NCI-H774 (cell line): Measurements from ENCODE around the gene PKHD1.
"Not testable (repeated sequence)": the region's sequence is repeated elsewhere in the genome, so short reads cannot be mapped to it uniquely, and the experiment has no call there.

Experiments
- DNase-seq: peaks from one replicate; lab custom pipeline; 2025; lab: John Stamatoyannopoulos, UW

Gene PKHD1

DNA sequence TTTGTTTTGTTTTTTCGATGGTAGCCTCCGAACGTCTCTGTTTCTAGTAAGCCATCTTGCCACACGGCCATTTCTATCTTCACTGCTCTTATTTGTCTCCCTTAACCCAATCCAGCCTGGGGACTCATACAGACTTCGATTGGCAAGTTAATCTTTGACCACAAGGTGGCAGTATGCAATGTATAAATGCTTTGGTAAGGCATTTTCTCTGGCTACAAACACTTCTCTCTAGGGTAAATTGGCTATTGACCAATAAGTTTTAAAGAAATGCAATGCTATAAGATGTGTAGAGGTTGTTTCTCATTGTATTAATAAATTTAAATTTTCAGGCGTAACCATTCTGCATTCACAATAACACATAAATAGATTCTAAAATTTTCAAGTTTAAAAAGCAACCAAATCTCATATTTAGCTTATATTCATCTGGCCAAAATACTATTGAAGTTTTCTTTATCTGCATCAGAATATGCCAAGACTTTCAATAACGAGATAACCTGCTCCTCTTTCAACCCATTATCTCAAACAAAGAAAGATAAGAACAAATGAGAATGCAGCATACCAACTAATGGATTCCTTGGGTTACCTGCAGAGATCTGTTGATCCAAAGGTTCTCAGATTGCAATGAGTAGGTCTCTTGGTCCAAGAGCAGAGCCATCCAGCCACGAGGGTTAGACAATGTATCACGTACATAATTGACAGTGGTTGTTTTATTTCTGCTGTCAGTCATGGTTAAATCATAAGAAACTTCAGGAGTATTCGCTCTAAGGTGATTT, 231.9 kb downstream of the PKHD1 start:
- DNase-seq = peak; percentile 25

DNA sequence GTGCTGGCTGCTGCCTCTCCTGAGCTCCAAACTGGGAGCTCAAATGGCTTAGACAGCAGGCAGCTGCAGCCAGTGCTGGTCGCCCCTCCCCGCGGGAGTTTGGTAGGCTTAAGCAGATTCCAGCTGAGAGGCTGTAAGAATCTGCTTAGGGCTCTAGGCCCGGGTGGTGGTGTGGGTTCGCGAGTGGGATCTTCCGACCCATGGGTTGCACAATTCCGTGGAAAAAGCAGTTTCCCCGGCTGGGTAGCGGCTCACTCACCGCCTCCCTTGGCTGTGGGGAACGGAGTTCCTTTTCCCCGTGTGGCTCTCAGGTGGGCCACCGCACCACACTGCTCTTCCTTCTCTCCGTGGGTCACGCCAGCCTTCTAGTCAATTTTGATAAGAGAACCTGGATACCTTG, 232.5 kb downstream of the PKHD1 start:
- DNase-seq = no peak

DNA sequence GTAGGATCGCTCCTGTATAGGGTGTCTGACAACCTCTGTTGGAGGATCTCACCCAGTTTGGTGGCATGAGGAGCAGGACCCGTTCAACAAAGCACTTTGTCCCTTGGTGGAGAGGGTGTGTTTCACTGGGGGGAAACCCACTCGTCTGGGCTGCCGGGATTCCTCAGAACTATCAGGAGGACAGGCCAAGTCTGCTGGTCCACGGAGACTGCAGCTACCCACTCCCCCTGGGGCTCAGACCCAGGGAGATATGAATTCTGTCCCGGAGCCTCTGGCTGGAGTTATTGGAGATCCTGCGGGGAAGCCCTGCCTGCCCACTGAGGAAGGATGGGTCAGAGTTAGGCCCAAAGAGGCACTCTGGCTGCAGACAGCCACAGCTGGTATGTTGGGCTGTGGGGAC, 233.1 kb downstream of the PKHD1 start:
- no peak for DNase-seq

DNA sequence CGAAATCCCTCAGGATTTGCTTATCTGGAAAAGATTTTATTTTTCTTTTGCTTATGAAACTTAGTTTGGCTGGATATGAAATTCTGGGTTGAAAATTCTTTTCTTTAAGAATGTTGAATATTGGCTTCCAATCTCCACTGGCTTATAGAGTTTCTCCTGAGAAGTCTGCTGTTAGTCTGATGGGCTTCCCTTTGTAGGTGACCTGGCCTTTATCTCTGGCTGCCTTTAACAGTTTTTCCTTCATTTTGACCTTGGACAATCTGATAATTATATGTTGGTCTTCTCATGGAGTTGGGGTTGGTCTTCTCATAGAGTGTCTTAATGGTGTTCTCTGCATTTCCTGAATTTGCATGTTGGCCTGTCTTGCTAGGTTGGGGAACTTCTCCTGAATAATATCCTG, 234.3 kb downstream of the PKHD1 start:
- DNase-seq = not testable (repeated sequence)

DNA sequence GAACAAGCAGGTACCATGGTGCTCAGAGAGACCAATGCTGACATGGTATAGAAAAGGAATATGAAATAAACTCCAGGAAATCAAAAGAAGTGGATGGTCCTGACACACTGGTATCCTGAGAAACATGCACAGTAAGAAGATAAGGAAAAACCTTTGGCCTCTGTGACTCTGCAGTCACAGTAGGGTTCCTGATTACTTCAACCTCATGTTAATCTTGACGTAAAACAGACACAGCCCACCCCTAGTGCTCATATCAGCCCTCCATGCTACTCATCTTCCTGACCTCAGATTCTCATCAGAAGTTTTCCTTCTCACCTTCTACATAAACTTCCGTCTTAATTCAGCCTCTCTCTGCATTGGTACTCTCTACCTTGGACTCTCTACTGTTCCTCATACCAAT, 240.9 kb downstream of the PKHD1 start:
- DNase-seq = no peak

DNA sequence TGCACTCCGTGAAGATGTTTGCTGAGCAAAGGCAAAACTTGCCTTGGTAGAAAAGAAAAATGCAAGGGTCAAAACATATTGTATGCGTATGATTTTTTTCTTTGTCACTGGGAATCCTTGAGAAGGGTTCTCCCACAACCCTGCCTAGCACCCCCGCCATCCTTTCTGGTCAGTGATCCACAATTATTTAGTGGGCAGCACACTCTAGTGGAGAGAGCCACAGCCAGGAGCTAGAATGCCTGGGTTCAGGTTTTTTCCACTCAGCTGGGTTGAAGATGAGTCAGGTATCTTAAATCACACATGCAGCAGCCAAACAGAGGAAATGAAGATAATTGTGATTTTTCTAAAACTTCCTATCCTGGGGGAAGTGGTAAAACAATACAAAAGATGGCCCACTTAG, 243.1 kb downstream of the PKHD1 start:
- DNase-seq = no peak

DNA sequence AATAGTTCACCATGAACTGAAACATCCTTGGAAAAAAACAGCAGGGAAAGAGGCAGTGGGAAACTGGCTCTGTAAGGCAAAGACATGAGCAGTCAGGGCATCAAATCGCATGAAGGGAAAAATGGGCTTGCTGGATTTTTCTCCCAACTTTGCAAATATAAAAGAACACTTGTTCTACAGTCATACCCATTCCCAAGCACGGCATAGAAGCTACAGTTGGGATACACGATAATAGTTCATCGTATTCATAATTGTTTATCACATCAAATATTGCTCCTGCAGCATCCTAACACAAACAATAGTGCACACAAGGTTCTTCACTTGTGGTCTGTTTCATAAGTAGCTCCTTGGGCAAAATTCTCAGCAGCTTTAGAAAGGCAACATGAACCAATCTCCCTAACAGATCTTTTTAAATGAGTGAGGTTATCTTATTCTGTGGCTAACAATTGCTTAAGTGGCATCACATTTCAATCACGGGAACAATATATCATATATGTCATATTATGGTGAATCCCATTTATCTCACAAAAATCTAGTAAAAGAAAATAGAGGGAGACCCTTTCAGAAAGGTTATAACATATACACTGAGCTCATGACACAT, 243.9 kb downstream of the PKHD1 start:
- DNase-seq = no peak

DNA sequence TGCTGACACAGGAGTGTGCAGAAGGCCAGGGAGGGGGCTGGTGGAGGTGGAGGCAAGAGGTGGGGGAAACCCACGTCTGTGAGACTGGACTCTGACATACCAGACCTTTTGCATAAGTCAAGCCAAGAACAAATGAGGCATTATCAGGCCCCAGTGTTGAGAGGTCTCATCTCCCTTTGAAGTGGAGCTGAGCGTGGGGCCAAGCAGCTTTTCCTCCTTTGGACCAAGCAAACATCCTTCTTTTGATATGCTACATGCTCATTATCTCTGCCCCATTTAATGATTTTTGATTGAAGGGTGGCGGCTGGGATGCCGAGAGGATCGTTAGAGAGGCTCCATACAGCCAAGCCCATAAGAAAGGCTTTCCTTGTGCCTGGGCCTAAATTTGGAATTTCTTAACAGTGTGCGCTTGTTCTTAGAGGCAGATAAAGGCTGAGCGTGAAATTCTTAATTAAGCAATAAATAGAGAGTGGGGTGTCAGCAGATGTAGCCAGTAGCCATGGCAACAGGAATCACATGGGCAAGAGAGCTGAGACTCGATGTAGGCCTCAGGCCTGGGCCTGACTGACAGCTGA, 244.5 kb downstream of the PKHD1 start:
- no peak for DNase-seq

DNA sequence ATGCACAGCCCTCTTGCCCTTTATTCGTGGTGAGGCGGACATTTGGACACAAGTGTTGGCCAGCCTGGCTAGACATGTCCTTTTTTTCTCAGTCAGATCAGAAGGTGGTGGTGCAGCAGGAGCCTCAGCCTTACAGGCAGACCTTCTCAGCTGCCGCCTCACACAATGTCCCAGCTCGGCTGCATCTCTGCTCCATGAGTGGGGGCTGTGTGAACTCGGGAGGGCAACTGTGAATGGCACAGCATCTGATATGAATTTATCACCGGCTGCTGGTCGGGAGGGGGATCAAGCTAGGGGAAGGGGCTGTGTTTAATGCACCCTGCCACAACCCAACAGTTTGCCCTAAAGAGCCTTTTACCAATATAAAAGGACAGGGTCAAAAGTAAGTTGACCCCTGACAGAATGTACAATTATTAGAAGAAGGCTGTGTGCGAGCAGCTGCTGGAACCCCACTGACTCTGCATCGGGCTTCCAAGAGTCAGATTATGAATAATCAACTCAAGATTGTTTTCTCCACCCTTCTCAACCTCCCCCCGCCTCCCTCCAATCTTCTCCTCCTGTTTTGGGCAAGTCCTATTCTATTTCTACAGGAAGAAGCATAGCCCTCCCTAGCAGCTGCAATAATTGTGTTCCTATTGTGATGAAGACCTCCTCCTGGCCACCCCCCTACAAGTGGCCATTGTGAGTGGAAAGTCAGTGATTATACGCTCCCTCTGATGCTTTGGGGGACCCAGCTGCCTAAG, 245.2 kb downstream of the PKHD1 start:
- DNase-seq = no peak

DNA sequence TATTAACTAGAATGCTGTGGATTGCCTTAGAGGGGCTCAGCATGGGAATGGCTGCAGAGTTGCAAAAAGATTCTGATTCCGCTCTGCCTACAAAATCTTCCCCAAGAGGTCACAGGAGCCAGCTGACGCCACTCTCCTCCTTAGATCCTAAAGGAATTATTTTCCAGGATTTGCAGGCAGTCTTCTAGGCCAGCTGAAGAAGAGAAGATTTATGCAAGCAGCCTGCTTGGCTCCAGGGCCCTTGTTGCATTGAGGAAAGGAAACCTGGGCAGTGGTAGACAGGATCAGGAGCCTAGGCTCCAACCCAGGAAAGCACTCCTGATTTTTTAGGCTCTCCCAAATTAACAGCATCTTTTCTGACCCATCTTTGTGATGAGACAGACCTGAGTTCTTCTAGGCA, 245.8 kb downstream of the PKHD1 start:
- no peak for DNase-seq

DNA sequence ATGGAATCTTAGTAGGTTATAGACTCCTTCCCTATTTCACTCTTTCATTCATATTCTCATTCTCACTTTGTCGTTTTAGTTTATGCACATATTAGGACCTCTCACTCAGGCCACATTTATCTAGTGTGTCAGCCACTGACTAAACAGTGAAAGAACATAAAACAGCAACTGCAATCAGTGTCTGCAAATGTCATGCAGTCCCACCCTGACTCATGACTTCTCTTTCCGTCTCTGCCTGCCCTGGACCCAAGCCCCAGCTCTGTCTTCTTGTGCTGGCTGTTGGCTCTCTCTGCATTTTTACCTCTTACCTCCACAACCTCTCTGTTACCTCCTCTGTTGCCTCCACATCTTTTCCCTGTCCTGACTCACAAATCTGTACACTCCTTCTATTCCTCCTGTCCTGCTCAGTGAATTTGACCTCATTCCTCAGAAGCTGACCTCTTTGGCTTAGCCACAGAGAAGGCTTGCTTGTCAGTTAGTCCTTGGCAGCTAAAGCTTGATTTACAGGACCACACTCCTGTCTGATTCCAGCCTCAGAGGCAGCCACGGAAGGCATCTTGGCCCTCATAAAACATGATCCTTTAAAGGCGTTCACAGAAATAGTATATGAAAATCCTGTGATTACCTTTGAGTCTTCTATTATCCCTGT, 247.6 kb downstream of the PKHD1 start:
- no peak for DNase-seq

DNA sequence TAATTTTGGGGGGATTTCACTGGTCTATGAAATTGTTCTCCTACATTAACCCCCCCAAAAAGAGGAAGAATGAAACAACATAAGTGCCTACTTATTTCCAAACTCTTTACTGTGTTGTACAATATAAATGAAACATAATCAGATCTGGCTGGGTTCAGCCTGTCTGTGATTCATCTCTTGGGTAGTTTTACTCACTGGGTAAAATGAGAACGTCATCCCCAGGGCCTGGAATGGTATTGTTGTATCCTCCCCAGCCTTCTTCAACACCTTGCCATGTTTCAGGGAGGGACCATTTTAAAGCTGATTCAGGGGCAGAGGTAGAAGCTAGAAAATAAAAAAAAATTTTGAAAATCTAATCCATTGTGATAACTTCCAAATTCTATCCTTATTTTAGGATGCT, 256.7 kb downstream of the PKHD1 start:
- DNase-seq = no peak

DNA sequence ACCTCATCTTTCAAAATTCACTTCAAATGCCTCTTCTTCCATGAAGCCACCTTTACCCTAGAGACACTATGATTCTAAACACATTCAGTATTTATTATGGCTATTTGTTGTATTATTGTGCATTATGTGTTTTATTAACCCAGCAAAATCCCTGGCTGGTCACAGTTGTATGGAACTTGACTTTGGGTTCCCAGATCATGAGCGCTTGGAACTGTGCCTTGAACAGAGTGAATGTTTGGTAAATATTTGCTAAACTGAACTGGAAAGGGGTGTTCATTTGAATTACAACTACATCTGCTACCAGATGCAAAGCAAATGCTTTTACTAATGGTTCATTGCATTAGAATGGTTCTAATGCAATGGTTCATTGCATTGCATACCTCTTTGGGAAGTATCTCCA, 259.8 kb downstream of the PKHD1 start:
- DNase-seq = peak; percentile 54

DNA sequence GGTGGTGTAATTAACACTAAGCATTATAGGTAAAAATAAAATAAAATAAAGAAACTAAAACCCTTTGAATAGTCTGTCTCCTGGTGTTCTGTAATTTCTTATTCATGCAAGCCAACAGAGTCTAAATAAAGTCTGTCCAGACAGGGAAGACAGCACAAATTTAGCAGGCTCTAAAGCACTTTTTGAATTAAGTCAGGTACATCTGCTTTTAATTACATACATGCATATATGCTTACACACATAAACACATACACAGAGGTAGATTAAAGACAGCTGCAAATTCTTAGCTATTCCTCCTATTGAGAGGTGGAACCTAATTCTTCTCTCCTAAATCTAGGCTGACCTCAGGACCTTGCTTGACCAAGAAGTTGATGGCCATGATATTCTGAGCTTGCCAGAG, 262.5 kb downstream of the PKHD1 start:
- no peak for DNase-seq

DNA sequence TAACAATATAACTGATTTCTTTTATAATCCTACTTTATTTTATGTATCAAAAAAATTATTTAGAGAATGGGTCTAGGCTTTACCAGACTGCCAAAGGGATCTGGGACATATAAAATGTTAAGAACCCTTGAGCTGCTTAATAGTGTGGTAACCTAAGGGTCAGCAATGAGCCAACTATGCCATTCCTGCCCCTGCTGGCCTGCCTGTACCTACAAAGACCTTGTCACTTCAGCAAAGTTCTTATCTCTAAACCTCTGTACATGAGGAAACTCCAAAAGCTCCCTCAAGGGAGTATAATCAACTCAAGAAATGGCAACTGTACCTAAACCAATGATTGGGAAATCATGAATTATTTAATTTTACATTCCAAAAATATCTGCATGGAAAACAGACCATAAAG, 266.9 kb downstream of the PKHD1 start:
- no peak for DNase-seq

DNA sequence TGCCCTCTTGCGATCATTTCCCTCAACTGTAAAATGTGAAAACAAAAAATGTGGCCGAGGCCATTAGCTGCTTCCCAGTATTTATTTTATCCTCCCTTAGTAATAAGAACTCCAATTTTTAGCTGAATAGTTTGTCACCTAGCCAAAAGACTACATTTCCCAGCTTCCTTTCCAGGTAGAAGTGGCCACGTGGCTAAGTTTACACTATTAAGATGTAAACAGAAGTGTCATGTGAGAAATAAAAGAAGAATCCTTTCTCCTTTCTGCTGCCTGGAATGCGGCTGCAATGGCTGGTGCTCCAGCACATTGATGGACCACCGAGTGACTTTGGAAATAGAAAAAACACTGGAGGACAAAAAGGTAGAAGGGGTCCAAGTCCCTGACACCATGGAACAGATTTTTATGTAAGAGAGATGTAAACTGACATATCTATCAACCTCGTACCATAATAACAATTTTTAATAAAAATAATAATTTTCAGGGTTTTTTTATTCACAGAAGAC, 268.8 kb downstream of the PKHD1 start:
- no peak for DNase-seq

DNA sequence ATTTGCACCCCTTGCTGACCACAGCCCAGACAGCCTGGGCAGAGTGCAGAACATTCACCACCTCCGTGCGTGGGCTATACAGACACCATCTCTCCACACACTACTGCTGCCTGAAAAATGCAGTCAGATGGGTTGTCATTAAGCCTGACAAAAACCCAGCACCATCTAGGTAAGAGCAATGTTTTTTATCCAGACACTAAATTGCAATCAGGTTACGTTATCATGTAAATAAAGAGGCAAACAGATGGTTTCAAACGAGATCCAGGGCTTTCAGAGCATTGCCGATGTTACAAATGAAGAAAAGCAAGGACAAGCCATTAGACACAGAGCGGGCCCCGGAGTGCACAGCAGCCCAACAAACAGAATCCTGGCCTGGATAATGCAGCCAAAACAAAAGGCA, 269.6 kb downstream of the PKHD1 start:
- DNase-seq = no peak

DNA sequence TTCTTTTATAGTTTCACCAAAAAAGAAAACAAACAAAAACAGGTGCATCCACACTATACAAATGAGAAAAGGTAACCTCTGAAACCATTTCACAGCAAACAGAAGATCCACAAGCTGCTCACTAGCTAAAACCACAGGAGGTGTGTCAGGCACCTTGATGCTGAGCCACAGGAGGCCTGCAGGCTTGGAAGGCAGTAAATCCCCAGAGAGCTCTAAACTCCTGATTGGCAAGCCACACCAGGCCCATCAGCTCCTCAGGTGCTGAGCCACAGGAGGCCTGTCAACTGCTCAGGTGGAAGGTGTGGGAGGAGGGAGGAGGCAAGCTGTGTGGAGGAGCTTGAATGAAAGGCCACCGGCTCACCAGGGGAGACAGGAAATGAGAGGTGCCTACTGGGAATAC, 273.0 kb downstream of the PKHD1 start:
- no peak for DNase-seq

DNA sequence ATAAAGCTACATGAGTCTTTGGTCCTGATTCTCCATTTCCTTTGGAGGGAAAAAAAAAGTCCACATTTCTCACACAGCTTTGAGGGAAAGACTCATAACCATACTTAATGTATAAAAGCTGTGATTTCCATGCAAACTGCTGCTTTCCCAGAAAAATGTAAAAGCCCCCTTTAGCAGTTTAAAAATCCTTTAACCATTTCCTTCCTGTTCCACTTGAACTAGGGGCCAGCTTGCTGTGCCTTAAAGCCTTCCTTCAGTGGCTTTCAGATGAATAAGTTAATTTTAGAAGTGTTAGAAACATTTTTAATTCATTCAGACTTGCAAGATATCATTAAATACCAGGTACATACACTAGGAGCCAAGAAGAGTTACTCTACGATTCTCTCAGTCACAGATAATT, 273.5 kb downstream of the PKHD1 start:
- no peak for DNase-seq

DNA sequence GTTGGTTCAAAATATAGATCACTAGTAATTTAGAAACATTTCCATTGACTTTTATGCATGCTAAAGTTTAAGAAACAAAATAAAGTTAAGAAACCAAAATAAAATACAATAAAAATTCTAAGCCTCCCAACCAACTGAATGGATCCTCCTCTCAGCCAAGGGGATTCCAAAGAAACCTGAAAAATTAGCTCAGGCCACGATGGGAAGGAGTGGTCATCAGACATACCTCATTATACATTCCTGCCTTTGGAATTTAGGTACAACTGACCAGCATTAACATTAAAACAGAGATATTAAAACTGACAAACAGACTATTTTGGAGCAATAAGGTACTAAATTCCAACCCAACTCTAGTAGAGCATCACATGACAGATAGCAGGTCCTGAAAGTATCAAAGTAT, 275.2 kb downstream of the PKHD1 start:
- DNase-seq = no peak

DNA sequence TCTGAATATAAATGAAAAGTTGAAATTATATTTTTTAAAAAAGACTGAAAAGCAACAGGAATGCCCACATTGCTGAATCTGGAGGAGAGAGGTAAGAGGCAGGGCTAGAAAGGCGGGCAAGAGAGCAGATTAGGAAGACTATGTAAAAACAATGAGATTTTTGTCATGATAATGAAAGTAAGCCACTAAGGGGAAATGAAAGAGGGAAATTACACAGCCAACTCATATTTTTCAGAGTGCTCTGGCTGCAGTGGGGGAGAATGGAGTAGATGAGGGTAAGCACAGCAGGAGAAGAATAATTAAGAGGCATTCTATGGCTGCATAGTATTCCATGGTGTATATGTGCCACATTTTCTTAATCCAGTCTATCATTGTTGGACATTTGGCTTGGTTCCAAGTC, 281.9 kb downstream of the PKHD1 start:
- no peak for DNase-seq

DNA sequence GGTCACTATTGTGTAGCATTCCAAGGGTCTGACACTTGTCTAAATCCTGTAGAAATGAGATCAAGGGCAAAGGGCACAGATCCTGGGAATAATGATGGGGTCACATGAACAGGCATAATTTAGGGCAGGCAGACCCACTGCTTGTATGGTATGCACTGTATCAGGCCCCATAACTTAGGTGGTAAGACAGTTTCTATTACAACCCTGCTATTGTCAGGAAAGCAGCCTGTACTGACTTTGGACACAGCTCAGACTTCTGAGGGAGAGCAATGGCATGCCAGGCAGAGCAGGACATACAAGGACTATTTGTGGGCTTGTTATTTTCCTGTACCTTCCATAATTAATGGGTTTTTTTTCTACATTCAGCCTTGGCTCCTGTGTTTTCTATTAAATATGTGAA, 286.8 kb downstream of the PKHD1 start:
- DNase-seq = no peak
